ENCODE data around the gene TBX1. TPM values are rescaled to one million over a fixed set of nuclear protein-coding genes. Genes with fewer than 3 reads are reported as not detected.

Gene TBX1
- polyA plus RNA-seq, 1 donor (not counting 4 experiments of a cell fraction or from before 2014, with no cell fraction given) = 0.10 TPM

GRCh38 chr22:19742160-19743066 is 18.2 kb upstream of the TBX1 start:
- H3K9me3 ChIP-seq (ENCODE audit: control insufficient read depth, low read depth, low read length) = no peaks in the 10 kb centered on the region
- no peak overlapping the region for H3K4me2 ChIP-seq (ENCODE audit: control insufficient read depth, extremely low read depth, insufficient read depth, low read depth, low read length)
- H3K27me3 ChIP-seq (ENCODE audit: control insufficient read depth, extremely low read depth, insufficient read depth, low read length) = no peaks in the 10 kb centered on the region
- no peaks in the 10 kb centered on the region for H3K4me1 ChIP-seq (ENCODE audit: control insufficient read depth, extremely low read depth, insufficient read depth, low read length)
- TF ChIP-seq CTCF (optimal IDR thresholded peaks at IDR 0.05 in 1 of 3, IDR thresholded peaks at IDR 0.05 in 1 of 3, conservative IDR thresholded peaks at IDR 0.05 in 1 of 3; ENCODE audit: extremely low read depth in 1 of 3, insufficient read depth in 2 of 3, low read length in 3 of 3) (no peak), EZH2 (IDR thresholded peaks at IDR 0.05; ENCODE audit: low read length) (no peak)
- no peaks in the 10 kb centered on the region for H3K36me3 ChIP-seq (ENCODE audit: control insufficient read depth in 2 of 2, extremely low read depth in 1 of 2, insufficient read depth in 2 of 2, low read length in 2 of 2)
- FAIRE-seq (no peak), DNase-seq (ENCODE audit: low read depth, low spot score) (no peak)
- no peak overlapping the region for H3K9ac ChIP-seq (ENCODE audit: control insufficient read depth, extremely low read depth, insufficient read depth, low read length)
- H3K4me3 ChIP-seq (ENCODE audit: control insufficient read depth in 2 of 3, extremely low read depth in 1 of 3, insufficient read depth in 2 of 3, low read depth in 1 of 3, low read length in 3 of 3) = no peak overlapping the region
- no peaks in the 10 kb centered on the region for H4K20me1 ChIP-seq (ENCODE audit: control insufficient read depth, extremely low read depth, insufficient read depth, low read length)
- no peak overlapping the region for H2AFZ ChIP-seq (ENCODE audit: control insufficient read depth, low read length)
- no peaks in the 10 kb centered on the region for H3K79me2 ChIP-seq (ENCODE audit: control insufficient read depth, insufficient read depth, low read length)
- dilution Hi-C loops (cut with MboI; ENCODE audit: extremely low pct_ligation_motif_present, low sequenced_read_pairs) = no loop called here
- no peak overlapping the region for H3K27ac ChIP-seq (ENCODE audit: control insufficient read depth, insufficient read depth, low read length)
- no peaks in the 10 kb centered on the region for H3K9me1 ChIP-seq (ENCODE audit: control insufficient read depth, extremely low read depth, insufficient read depth, low read length)

GRCh38 chr22:19743081-19743480 is 17.5 kb upstream of the TBX1 start:
- dilution Hi-C loops (cut with MboI; ENCODE audit: extremely low pct_ligation_motif_present, low sequenced_read_pairs) = no loop called here

More at GRCh38 chr22:19743081-19743480, 17.5 kb upstream of the TBX1 start:
- Histone ChIP-seq H4K20me1 (ENCODE audit: control insufficient read depth, extremely low read depth, insufficient read depth, low read length) (no peaks in the 10 kb centered on the region), H3K9me1 (ENCODE audit: control insufficient read depth, extremely low read depth, insufficient read depth, low read length) (no peaks in the 10 kb centered on the region), H3K4me3 (ENCODE audit: control insufficient read depth in 2 of 3, extremely low read depth in 1 of 3, insufficient read depth in 2 of 3, low read depth in 1 of 3, low read length in 3 of 3) (no peak overlapping the region), H3K79me2 (ENCODE audit: control insufficient read depth, insufficient read depth, low read length) (no peaks in the 10 kb centered on the region), H3K4me2 (ENCODE audit: control insufficient read depth, extremely low read depth, insufficient read depth, low read depth, low read length) (no peak overlapping the region), H3K27ac (ENCODE audit: control insufficient read depth, insufficient read depth, low read length) (no peak overlapping the region), H3K4me1 (ENCODE audit: control insufficient read depth, extremely low read depth, insufficient read depth, low read length) (no peaks in the 10 kb centered on the region), H3K9me3 (ENCODE audit: control insufficient read depth, low read depth, low read length) (no peaks in the 10 kb centered on the region), H3K9ac (ENCODE audit: control insufficient read depth, extremely low read depth, insufficient read depth, low read length) (no peak overlapping the region), H2AFZ (ENCODE audit: control insufficient read depth, low read length) (no peak overlapping the region), H3K27me3 (ENCODE audit: control insufficient read depth, extremely low read depth, insufficient read depth, low read length) (no peaks in the 10 kb centered on the region), H3K36me3 (ENCODE audit: control insufficient read depth in 2 of 2, extremely low read depth in 1 of 2, insufficient read depth in 2 of 2, low read length in 2 of 2) (no peaks in the 10 kb centered on the region)
- FAIRE-seq (no peak), DNase-seq (ENCODE audit: low read depth, low spot score) (no peak)
- TF ChIP-seq CTCF (optimal IDR thresholded peaks at IDR 0.05 in 1 of 3, IDR thresholded peaks at IDR 0.05 in 1 of 3, conservative IDR thresholded peaks at IDR 0.05 in 1 of 3; ENCODE audit: extremely low read depth in 1 of 3, insufficient read depth in 2 of 3, low read length in 3 of 3) (no peak), EZH2 (IDR thresholded peaks at IDR 0.05; ENCODE audit: low read length) (no peak)

All from keratinocyte (primary cell).